Ramos (cell line): ENCODE results near the gene LRBA.
"Not testable (repeated sequence)": the region's sequence is repeated elsewhere in the genome, so short reads cannot be mapped to it uniquely, and the experiment has no call there.

Experiments used
- in situ Hi-C: fragments of 300-500 bp; cut with MboI; formaldehyde crosslinking; loops from one replicate; pipeline ENCODE4 v1.14.3; 2022; ENCODE audit warnings: low sequenced_read_pairs; ENCODE audit not compliant: unreplicated experiment

LRBA gene

GRCh38 chr4:151021637-151022334, 6.7 kb upstream of the LRBA start:
- in situ Hi-C loops, result no loop called here

DNA sequence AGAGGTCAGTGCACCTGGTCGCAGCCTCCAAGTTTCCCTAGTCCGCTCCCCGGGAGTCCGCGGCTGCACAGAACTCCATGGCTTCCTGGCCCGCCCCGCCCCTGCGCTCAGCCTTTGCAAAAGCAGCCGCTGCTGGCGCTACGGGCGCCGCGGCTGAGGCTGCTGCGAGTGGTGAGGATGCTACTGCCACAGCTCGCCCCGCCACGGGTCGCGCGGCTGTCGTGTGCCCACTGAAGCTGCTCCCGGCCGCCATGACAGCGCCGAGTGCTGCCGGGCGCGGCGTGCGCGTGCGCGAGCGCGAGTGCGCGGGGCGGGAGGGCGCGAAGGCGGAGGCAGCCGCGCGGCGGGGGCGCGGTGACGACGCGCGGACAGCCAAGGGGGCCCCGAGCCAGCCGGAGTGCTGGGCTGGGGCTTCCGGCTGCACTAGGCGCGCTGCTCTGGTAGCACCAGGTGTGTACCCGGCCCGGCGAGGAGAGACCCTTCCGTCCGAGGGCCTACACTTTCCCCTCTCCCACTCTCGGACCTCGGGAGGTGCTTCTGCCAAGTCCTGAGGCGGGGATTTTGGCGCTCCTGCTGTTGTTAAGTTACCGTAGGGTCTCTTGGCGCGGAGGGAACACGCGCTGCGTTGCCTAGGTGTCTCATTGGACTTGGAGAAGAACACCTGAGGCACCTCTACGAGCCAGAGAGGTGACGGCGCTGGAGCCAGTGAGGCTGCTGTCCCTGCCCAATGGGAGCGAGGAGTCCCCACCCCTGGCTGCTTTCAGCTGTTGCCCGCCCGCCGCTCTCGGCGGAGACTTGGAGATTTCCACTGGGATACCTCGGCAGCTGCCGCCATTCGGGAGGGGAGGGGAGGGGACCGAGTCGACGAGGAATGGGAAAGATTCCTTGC, 619 bp upstream of the LRBA start:
- in situ Hi-C loops, result no loop called here

- in situ Hi-C loops, result no loop called here
These were observed 1.1 kb downstream of the LRBA start for GRCh38 chr4:151013944-151014343.

- in situ Hi-C loops, result no loop called here
These were observed 1.6 kb downstream of the LRBA start for GRCh38 chr4:151013491-151013890.

DNA sequence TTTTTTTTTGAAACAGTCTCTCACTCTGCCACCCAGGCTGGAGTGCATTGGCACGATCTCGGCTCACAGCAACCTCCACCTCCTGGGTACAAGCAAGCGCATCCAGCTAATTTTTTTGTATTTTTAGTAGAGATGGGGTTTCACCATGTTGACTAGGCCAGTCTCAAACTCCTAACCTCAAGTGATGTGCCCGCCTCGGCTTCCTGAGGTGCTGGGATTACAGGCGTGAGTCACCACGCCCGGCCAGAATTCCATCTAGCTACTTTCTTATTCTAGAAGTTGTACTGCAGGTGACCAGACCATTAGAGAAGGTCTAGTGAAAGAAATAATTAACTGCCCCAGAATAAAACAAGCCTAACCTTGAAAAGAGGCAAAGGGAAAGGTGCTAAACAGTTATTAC, 2.3 kb downstream of the LRBA start:
- in situ Hi-C loops, result no loop called here

GRCh38 chr4:151012376-151012775, 2.7 kb downstream of the LRBA start:
- in situ Hi-C loops, result no loop called here

DNA sequence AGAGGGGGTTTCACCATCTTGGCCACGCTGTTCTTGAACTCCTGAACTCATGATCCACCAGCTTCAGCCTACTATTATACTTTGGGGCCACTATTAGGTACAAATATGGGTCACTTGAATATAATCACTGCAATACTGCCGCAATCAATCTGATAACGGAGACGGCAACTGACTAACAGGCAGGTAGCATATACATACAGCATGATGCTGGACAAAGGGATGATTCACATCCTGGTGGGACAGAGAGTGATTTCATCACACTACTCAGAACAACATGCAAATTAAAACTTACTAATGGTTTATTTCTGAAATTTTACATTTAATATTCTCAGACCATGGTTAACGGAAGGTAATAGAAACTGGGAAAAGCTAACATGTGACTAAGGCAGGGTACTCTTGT, 10.9 kb downstream of the LRBA start:
- in situ Hi-C loops, result no loop called here

- in situ Hi-C loops, result no loop called here
These were observed 14.2 kb downstream of the LRBA start for GRCh38 chr4:151000747-151001429.

DNA sequence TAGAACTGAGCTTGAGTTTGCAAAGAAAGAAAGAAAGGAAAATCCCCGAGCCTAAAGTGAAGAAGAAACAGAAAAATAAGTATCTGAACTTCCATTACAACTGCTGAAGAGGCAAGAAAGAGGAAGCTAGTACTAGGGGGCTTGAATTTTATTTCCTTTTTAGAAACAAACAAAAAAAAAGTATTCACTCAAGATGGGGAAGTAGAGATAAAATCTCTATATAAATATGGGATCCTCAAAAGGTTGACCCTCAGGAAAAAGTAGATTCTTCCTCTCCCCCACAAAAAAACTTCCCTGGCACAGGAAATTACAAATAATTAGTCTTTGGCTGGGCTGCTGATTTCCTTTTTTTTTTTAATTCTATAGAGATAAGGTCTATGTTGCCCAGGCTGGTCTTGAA, 16.0 kb downstream of the LRBA start:
- in situ Hi-C loops, result no loop called here

DNA sequence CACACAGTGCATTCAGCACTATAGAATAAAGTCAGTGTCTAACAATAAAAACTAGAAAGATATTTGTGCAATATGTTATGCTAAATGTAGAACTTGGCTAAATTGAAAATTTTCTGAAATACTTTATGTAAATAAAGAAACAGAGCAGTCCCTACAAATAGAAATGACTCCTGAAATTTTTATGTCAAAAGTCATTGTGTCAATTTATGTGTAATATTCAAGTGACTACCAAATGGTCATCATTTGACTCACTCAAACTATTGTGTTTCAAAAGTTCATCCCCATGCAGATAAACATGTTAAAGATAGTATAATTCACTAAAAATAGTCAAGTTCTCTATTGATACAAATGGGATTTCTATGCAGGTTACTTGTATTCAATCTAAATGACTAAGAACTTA, 17.9 kb downstream of the LRBA start:
- in situ Hi-C loops, result no loop called here

- in situ Hi-C loops, result no loop called here
These were observed 20.4 kb downstream of the LRBA start for GRCh38 chr4:150994721-150995120.

GRCh38 chr4:150993577-150993976, 21.5 kb downstream of the LRBA start:
- in situ Hi-C loops, result not testable (repeated sequence)

- in situ Hi-C loops, result no loop called here
These were observed 24.1 kb downstream of the LRBA start for GRCh38 chr4:150990993-150991392.

DNA sequence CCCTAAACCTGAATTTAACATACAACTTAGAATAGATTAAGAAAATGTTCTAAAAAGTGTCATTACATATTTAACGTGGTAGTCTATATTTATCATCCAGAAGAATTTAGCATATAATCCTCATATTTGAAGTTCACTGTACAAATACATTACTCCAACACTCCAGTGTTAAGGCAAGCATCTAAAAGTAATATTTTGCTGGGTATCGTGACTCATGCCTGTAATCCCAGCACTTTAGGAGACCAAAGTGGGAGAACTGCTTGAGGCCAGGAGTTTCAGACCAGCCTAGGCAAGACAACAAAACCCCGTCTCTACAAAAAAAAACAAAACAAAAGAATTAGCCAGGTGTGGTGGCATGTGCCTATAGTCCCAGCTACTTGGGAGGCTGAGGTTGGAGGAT, 24.8 kb downstream of the LRBA start:
- in situ Hi-C loops, result no loop called here

DNA sequence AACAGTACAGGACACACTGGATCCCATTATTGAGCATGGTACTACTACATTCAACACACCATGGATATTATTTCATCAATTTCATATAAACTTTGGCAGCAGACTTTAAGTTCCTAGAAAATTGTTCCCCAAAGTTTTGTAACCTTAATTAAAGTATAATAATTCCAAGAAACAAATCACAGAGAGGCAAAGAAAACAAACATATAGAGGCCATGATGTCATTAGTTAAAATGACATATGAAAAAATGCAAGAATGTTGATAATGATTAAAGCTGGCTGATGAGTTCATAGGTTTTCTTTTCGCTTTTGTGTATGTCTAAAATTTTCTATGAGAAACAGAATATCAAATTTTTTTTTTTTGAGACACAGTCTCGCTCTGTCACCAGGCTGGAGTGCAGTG, 26.8 kb downstream of the LRBA start:
- in situ Hi-C loops, result no loop called here

- in situ Hi-C loops, result no loop called here
These were observed 27.9 kb downstream of the LRBA start for GRCh38 chr4:150987204-150987603.

DNA sequence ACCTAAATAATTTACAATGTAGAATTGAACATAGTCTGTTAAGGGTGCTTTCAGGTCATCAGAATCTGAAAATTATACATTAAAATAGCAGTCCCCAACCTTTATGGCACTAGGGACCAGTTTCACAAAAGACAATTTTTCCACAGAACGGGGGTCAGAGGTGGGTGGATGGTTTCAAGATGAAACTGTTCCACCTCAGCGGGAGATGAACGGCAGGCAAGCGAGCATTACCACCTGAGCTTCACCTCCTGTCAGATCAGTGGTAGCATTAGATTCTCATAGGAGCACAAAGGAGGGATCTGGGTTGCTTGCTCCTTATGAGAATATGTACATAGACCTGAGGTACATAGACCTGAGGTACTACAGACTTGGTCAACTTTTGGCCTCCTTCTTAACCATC, 29.0 kb downstream of the LRBA start:
- in situ Hi-C loops, result no loop called here

GRCh38 chr4:150983851-150984250, 31.2 kb downstream of the LRBA start:
- in situ Hi-C loops, result no loop called here

GRCh38 chr4:150982557-150983233, 32.4 kb downstream of the LRBA start:
- in situ Hi-C loops, result no loop called here

- in situ Hi-C loops, result no loop called here
These were observed 36.1 kb downstream of the LRBA start for GRCh38 chr4:150978738-150979575.
